GM19467 (cell line): ENCODE results near the gene SPACA7.

Experiments
- ATAC-seq: cut with Tn5 transposase; IDR thresholded peaks from one replicate; pipeline ENCODE4 v1.9.1; 2021; ENCODE audit warnings: mild to moderate bottlenecking, moderate library complexity; ENCODE audit not compliant: unreplicated experiment

SPACA7 gene, protein sequence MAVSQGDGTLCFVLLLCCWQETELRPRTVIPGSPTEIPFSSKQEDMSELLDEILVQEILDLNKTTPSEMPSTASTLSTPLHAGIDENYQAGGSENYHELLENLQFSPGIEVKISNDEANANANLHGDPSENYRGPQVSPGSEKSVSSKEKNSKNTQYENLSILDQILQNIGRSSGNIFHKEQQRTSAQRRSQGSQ

DNA sequence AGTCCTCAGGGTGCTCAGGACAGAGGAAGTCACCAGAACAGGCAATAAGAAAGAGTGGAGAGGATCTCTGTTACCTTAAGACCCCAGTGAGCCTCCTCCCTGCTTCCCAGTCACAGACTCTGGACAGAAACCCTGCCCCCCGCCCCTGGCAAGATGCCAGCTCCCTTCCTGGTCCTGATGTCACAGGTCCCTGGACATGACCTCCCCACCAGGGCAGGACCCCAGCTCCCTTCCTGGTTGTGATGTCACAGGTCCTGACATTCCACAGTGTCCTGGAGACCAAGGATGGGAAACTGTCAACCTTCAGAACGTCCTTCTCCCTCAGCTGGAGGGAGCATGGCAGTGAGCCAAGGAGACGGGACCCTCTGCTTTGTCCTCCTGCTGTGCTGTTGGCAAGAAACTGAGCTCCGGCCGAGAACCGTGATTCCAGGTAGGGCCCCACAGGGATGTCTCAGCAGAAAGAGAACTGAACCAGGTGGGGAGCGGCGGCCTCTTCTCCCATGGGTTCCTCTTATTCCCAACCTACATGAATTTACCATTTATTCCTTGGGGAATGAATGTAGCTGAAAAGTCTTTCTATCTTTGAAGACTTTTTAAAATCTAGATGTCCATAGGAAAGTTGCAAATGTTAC is at the start of gene SPACA7:
Gene SPACA7, plus strand, starts transcription at position 306 of the 632 bp plus-strand sequence. Its CDS starts 31 bp downstream, at position 337.
- ATAC-seq = no peak

- ATAC-seq = no peak
These were observed 49.3 kb upstream of the SPACA7 start for GRCh38 chr13:112326821-112327370.

- ATAC-seq = no peak
These were observed 47.2 kb upstream of the SPACA7 start for GRCh38 chr13:112328936-112329335.

- ATAC-seq = no peak
These were observed 46.8 kb upstream of the SPACA7 start for GRCh38 chr13:112329376-112329775.

- no peak for ATAC-seq
These were observed 46.1 kb upstream of the SPACA7 start for GRCh38 chr13:112330066-112330465.

- no peak for ATAC-seq
These were observed 45.4 kb upstream of the SPACA7 start for GRCh38 chr13:112330479-112331381.

- ATAC-seq = no peak
These were observed 44.5 kb upstream of the SPACA7 start for GRCh38 chr13:112331675-112332074.

GRCh38 chr13:112332727-112333126 is 43.4 kb upstream of the SPACA7 start:
- no peak for ATAC-seq

DNA sequence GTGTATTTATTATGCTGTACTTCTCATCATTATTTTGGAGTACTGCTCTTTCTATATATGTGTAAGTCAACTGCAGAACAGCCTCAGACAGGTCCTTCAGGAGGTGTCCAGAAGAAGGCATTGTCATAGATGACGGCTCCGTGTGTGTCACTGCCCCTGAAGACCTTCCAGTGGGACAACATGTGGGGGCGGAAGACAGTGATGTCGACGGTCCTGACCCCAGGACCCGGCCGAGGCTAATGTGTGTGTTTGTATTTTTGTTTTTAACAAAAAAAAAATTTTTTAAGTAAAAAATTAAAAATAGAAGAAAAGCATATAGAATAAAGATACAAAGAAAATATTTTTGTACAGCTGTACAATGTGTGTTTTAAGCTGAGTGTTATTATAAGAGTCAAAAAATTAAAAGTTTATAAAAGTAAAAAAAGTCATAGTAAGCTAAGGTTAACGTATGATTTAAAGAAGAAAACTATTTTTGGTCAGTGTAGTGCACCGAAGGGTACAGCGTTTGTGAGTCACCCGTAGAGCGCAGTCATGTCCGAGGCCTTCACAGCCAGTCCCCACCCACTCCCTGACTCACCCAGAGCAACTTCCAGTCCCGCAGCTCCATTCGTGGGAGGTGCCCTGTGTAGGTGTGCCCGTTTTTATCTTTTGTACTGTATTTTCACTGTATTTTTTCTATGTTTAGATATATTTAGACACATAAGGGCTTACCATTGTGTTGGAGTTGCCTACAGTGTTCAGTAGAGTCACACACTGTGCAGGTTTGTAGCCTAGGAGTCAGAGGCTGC is 42.2 kb upstream of the SPACA7 start:
- ATAC-seq = no peak

DNA sequence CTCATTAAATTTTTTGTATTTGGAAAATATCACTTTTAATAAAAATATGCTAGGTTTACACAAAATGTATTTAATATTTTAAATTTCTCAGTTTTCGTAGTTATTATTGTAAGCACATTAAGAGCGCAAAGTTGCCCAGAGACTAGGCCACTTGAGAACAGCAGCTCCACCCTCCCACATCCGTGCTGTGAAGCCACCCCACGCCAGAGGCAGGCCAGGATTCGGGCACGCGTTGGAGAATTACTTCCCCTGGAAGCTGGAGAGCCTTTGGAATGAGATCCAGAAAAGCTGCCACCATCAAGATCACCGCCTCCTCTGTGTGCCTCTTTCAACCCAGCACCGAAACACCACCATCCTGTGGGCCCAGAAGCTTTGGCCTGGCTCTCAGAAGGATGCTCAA is 41.0 kb upstream of the SPACA7 start:
- no peak for ATAC-seq

DNA sequence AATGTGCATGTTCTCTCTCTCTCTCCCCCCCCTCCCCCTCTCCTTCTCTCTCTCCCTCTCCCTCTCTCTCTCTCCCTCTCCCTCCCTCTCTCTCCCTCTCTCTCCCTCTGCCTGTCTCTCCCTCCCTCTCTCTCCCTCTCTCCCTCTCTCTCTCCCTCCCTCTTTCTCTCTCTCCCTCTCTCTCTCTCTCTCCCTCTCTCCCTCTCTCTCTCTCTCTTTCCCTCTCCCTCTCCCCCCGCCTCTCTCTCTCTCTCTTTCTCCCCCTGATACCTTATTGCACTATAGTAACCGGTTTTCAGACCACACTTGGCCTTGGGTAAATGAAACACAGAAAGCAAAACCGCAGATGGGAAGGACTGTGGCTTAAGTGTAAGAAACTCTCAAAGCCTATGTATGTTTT is 34.7 kb upstream of the SPACA7 start:
- no peak for ATAC-seq

- no peak for ATAC-seq
These were observed 34.0 kb upstream of the SPACA7 start for GRCh38 chr13:112341976-112342735.

- ATAC-seq = no peak
These were observed 33.3 kb upstream of the SPACA7 start for GRCh38 chr13:112342841-112343361.

DNA sequence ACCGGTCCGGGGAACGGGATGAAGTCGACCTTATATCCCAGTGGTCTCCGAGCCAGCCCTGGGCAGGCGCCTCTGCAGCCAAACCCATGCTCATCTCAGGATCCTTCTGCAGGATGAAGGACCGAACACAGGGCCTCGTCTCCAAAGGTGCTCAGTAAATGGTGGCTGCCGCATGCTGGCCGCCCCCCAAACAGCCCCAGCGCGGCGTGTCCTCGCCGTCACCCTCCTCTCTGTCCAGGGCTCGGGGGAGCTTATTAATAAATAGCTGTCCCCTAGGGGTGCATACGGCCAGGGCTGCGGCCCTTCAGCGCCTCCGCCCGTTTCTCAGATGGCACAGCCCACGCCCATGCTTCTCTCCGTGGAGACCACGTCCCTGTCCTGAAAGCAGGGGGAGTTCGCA is 32.6 kb upstream of the SPACA7 start:
- no peak for ATAC-seq

DNA sequence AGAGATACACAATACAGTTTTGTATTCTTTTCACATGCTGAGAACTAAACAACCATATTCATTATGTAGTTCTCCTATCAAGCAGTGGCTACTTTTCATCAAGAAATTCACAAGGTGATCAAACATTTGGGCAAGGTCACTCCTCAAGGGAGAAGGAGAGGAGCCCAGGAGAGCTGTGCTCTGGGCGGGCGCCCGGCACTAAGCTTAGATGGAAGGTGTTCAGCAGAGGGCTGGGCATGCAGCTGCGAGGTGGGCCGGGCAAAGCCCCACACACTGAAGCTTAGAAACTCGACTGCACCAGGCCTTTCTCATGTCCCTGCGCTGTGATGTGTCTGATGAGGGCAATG is 30.4 kb upstream of the SPACA7 start:
- ATAC-seq = no peak

DNA sequence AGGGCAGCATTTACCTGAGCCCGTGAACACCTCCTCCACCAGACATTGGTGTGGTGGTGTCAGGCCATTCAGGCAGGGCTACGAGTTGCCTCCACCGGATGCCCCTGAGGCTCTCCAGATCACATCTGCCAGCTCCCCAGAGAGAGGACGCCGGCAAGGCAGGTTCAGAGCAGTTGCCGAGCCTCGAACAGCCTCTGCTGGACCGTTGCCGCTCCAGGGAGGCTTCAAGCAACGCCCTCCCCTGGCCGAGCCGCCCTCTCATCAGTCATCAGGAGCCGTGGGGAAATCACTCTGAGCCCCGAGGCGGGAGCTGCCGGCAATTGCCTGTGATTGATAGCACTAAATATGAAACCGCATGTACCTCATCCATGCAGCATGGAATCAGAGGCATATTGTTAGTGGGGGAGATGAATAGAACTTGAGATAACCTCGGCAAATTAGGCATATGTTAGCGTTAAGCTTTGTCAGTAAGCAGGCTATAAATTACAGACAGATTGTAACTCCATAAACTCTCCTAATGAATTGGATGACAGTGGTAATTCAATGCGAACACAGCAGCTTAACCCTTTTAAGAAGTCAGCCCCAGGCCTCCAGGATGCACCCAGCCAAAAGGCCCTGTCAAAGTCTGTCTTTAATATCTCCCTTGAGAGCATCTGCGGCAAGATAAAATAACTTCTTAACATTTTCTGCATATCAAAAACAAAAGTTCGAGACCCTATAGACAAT is 29.8 kb upstream of the SPACA7 start:
- no peak for ATAC-seq

DNA sequence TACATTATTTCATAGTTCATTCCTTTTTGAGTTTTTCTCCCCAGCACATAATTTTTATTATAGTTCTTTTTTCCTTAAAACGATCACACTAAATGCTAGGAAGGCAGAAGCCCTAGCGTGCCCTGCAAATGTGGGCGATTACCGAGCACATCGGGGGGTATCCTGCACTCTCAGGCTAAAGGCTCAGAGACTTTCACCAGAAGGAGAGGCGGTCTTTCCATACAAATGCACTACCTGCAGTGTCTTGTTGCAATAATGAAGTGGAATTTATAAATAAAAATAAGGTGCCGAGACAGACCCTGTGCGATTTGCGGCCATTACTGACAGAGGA is 29.3 kb upstream of the SPACA7 start:
- ATAC-seq = no peak

GRCh38 chr13:112347986-112348385 is 28.2 kb upstream of the SPACA7 start:
- ATAC-seq = no peak

- no peak for ATAC-seq
These were observed 27.4 kb upstream of the SPACA7 start for GRCh38 chr13:112348642-112349345.
